CD4-positive, alpha-beta T cell treated with Interleukin-10 for 1 hour (primary cell): Measurements from ENCODE around the gene CASQ2.
"Not testable (repeated sequence)": the region's sequence is repeated elsewhere in the genome, so short reads cannot be mapped to it uniquely, and the experiment has no call there.

Experiments used
- DNase-seq: peaks from one replicate; pipeline ENCODE4 v3.0.0-alpha.2; 2020

Gene CASQ2

GRCh38 chr1:115780655-115781054 is 12.1 kb upstream of the CASQ2 start:
- DNase-seq = not testable (repeated sequence)

DNA sequence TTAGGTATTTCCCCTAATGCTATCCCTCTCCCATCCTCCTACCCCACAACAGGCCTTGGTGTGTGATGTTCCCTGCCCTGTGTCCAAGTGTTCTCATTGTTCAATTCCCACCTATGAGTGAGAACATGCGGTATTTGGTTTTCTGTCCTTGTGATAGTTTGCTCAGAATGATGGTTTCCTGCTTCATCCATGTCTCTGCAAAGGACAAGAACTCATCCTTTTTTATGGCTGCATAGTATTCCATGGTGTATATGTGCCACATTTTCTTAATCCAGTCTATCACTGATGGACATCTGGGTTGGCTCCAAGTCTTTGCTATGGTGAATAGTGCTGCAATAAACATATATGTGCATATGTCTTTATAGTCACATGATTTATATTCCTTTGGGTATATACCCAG is 10.6 kb upstream of the CASQ2 start:
- DNase-seq = not testable (repeated sequence)

- peak; percentile 13 for DNase-seq
Observed at GRCh38 chr1:115771847-115772457, 3.4 kb upstream of the CASQ2 start.

GRCh38 chr1:115771094-115771846 is 2.8 kb upstream of the CASQ2 start:
- DNase-seq = no peak

DNA sequence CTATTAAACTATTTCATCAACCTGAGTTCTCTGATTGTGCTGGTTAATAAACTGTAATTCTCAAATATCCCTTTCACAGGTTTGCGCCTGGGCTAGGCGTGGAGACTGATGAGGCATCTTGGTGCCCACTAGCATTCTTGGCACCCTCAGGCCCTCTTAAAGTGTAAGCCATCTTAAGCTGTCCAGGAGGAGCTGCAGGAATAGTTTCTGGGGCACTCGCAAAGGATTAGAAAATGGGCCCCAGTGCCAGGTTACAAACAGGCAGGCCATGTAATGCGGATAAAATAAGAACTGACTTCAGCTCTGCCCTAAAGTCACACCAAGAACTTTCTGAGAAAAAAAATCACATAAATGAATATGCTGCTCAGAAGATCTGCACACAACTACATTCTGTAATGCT is 1.1 kb downstream of the CASQ2 start:
- no peak for DNase-seq

GRCh38 chr1:115765091-115765490 is 3.4 kb downstream of the CASQ2 start:
- DNase-seq = no peak

- no peak for DNase-seq
Observed at GRCh38 chr1:115764541-115764940, 4.0 kb downstream of the CASQ2 start.

GRCh38 chr1:115762779-115763178 is 5.7 kb downstream of the CASQ2 start:
- DNase-seq = no peak

DNA sequence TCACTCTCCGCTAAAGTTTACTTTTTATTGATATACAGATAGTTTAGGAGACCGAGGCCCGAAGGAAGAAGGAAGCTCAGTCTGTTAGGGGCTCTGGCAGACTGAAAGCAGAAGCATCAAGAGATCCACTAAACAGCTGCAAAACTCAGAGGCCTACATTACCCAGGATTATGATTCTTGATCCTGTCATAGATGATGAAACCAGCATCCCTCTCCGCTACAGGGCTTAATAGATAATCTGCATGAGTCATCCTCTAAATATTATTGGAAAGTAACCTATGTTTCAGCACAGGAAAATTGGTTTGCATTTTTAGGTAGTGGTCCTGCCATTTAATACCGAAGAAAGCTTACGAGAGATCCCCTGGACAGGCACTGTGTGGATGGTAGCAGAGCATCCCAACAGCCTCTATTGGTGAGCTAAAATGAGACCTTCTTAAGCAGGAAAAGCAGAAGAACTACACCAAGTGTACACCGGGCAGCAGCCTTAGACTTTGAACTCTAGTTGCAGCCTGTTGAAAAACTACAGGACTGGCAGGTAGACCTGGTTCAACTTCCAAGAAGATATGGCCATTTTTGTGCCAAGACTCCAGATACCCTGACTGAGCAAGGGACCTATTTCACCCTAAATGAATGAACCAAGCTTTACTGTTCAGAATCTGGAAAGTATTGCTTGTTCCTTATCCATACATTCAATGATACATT is 6.8 kb downstream of the CASQ2 start:
- DNase-seq = no peak

DNA sequence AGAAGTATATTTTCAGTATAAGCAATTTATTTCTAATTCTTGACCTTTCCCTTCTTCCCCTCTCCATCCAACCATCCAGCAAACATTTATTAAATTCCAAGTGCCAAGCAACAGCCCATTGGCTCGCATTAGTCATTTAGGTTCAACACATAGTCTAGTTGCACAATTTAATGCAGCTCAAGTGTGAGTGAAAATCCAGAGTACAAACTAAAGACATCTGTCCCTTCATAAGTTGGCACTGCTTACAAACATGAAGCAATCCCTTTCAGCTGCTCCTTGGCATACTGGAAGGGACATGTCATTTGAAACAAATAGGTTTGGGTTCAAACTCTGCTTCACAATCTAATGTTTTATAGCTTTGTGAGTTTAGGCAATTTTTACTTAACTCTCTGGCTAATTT is 10.7 kb downstream of the CASQ2 start:
- DNase-seq = no peak

- DNase-seq = no peak
Observed at GRCh38 chr1:115757326-115757725, 11.2 kb downstream of the CASQ2 start.

DNA sequence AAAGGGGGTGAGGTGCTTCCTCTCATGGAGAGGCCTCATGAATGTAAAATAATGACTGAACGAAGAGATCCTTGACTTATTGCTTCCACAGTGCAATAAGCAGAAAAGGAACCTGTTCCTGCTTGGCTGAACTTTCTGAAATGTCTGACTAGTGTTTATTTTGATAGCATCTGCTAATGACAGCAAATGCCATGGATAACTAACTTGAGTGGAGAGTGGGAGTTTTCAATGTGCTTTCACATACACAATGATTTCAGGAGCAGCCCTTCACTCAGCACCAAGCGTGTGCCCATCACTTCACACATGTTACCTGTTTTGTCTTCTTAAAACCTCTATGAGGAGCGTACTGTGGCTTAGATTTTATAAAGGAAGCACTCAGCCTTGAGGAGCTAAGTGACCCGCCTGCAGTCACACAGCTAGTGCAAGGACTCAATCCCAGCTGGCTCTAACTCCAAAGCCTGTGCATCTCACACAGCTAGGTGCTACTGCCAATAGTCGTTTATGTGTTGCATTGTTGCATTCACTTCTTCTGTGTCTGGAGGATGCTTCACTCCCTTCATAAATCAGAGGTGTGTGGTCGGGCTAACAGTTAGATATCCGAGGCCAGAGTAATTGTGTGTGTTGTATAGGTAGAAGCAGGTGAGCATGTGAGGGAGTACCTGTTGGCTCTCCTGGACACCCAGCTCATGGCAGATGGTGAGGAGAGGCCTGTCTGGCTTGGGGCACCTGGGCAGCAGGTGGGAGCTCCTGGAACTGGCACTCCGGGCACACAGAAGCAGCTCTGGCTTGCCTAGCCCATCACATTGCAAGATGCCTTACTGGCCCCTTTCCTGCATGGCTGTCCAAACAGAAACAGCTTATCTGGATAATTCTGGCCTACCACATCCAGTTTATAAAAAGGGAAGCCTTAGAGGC is 12.8 kb downstream of the CASQ2 start:
- DNase-seq = no peak

DNA sequence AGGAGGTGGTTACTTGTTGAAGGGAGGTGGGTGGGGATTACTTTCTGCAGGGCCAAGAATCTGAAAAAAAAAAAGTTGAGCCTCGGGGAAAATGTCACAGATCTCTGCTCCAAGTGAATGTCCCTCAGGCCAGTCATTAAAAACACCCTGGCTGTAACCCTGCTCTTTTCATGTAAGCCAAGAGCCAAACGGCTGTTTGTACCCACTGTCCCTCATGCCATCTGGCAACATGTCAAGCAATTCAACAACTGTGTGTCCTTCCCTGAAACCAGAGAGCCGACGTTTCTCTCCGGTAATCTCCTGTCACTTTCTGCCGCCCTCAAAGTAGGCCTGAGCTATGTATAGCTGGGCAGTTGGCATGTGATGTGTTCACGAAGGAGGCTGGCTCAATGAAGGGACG is 14.7 kb downstream of the CASQ2 start:
- no peak for DNase-seq

DNA sequence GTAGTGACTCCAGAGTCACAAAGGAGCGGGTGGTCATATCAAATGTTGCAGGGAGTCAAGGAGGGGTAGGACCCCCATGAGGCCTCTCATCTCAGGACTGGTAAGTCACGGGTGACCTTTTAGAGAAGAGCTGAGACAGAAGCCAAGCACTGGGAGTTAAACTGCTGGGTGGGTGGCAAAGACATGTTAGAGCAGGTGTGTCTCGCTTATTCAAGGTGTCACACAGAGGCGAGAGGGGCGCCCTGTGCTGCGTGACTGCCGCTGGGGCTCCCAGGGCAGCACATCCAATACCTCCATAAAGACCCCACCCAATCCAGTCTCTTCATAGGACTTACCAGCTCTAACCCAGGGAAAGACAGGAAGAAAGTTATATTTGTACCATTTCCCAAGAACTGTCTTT is 15.2 kb downstream of the CASQ2 start:
- DNase-seq = no peak

DNA sequence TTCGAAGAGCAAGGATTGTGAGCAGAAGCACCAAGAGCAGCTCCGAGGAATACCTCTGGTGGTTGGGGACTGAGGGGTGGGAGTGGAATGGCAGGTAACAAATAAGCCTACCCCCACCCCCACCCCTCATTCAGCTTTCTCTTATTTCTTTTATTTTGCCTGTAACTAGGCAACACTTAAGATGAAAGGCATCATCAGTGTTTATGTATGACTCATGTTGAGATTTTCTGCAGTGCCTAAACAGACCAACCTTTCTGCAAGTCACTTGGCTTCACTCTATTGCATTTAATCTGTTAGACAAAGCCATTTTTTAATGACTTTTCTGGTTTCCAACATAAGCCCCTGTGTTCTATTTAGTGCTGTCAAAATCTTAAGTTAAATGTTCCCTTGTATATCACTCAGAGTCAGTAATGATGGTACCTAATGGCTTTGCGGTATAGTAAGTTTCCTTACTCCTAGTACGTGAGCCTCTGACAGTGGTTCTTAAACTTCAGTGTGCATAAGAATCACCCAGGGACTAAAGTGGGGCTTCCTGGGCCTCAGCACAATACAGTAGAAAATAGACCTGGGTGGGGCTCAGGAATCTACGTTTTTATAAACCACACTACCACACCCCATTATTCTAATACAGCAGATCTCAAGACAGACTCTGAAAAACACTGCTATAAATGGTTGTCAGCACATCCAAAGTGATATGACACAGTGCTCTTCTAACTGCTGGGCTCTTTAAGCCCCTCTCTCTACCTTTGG is 19.9 kb downstream of the CASQ2 start:
- DNase-seq = no peak

GRCh38 chr1:115746021-115746690 is 22.4 kb downstream of the CASQ2 start:
- no peak for DNase-seq

GRCh38 chr1:115744646-115745275 is 23.8 kb downstream of the CASQ2 start:
- DNase-seq = no peak

- no peak for DNase-seq
Observed at GRCh38 chr1:115740811-115741210, 27.7 kb downstream of the CASQ2 start.

DNA sequence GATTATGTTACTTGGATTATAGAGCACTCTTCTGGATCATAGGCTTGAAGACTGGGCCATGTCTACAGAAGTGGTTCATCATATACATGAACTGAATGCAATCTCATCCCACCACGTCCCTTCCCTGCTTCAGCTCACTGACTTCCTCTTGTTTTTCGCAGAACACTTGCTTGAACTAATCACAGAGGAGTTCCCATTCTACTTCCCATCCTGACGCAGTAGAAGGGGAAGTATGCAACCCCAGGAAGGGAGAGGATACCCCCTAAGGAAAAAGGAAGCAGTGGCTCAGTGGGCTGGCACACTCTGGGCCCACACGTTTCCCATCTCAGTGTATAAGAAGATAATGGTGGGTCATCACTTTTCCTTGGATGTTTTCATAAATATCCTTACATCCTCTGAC is 36.2 kb downstream of the CASQ2 start:
- no peak for DNase-seq

GRCh38 chr1:115729756-115730155 is 38.8 kb downstream of the CASQ2 start:
- no peak for DNase-seq

GRCh38 chr1:115728341-115728740 is 40.2 kb downstream of the CASQ2 start:
- DNase-seq = no peak
